NCI-H2196 (cell line): ENCODE measurements around the gene NAT14.

ENCODE experiments used
- DNase-seq: peaks from one replicate; lab custom pipeline; 2025; ENCODE audit not compliant: unreplicated experiment; lab: John Stamatoyannopoulos, UW

NAT14 gene

DNA sequence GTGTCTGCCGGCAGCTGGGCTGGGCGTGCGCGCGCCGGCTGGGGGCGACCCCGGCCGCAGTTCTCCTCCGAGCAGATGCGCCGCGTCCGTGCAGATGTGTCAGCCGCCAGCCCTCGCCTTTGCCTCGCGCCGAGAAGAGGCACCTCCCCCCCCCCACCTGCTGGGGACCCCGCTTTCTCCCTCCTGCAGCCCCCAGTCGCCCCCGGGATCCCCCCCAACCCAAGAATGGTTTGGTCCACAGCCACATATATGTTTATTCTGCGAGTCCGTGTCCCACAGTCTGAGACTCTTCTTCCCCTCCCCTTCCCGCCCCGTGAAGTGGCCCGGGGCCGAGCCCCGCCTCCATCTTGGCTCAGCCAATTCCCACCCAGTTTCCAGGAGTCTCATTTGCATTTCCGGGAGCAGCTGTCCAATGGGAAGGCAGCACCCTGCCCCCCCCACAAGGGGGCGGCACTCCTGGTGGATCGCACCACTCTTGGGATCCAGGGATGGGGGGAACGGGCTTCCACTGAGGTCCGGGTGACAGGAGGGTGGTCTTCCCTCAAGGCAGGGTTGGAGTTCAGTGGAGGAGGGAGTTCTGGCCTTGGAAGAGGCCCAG, 32.1 kb upstream of the NAT14 start:
- peak; percentile 95 for DNase-seq

DNA sequence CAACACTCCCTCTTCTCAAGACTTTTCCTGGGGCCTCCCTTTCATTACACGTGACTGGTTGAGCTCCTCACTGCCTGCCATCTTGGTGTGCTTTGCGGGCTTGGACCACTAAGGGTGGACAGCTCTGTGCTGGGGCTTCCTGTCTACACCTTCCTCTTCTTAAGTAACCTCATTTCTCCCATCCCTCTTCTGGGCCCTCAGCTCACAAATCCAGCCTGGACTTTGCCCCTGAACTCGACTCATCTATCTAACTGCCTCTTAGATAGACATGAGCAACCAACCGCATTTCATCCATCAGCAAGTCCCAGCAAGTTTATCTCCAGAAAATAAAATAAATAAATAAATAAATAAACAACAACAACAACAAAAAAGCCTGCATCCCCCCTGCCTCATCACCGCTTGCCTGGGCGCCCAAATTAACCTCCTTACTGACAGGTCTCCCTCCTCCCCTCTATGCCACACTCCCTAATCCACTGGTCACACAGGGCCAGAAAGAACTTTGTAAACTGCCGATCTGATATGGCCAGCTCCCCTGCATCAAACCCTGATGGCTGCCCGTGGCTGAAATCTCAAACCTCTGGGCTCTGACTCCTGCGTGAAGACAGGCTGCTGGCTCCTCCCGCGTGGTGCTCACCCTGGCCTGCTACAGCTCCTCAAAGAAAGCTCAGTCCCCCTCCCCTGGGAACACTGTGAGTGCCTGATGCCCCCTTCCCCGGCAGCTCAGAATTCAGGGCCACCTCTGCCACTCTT, 31.3 kb upstream of the NAT14 start:
- DNase-seq, result no peak

DNA sequence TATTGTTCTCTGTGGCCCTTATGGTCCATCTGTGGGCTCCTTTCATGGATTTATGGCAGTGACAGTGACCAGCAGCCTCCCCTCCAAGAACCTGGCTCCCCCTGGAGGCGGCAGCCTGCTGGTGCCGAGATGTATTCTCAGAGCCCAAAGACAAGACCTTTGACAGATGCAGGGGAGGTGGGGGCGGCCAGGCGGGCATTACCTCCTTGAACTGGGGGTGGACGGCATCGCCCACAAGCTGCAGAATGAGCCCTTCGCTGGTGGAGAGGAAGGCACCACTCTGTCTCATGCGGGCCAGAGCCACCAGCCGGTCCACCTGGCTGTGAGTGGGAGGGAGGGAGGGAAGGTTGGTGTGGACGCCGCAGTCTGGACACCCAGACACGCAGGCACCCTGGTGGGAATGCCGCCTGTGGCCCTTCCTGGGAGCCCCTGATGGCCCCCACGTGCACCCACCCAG, 30.2 kb upstream of the NAT14 start:
- peak; percentile 67 for DNase-seq

DNA sequence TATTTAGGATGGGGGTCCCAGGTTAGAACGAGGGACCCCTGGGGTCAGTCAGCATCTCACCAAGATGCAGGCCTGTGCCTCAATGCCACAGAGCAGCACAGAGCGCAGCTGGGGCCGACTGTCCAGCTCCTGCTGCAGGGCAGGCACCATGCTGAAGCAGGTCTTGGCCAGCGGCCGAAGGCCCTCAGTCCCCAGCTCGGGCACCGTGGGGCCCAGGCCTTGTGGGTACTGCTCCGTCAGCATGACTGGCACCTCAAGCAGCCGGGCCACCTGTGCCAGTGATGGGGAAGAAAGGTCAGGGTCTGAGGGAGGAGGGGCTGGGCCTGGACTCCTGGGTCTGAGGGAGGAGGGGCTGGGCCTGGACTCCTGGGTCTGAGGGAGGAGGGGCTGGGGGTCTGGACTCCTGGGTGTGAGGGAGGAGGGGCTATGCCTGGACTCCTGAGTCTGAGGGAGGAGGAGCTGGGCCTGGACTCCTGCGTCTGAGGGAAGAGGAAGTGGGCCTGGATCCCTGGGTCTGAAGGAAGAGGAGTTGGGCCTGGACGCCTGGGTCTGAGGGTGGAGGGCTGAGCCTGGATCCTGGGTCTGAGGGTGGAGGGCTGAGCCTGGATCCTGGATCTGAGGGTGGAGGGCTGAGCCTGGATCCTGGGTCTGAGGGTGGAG, 29.3 kb upstream of the NAT14 start:
- DNase-seq, result no peak

DNA sequence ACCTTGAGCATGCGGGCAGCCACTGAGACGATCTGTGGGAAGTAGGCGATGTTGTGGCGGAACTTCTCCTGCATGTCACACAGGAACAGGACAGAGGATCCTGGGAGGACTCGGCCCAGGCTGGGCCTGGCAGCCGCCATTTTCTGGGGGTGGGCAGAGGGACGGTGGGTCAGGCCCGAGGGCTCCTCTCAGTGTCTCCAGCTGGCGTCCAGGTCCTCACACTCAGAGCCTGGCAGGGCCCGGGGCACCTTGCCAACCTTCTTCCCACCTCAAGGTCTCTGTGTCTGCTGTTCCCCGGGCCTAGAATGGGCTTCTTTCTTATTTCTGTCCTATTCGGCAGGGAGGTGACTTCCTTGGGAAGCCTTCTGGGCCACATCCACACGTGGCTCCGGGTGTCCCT, 28.6 kb upstream of the NAT14 start:
- no peak for DNase-seq

DNA sequence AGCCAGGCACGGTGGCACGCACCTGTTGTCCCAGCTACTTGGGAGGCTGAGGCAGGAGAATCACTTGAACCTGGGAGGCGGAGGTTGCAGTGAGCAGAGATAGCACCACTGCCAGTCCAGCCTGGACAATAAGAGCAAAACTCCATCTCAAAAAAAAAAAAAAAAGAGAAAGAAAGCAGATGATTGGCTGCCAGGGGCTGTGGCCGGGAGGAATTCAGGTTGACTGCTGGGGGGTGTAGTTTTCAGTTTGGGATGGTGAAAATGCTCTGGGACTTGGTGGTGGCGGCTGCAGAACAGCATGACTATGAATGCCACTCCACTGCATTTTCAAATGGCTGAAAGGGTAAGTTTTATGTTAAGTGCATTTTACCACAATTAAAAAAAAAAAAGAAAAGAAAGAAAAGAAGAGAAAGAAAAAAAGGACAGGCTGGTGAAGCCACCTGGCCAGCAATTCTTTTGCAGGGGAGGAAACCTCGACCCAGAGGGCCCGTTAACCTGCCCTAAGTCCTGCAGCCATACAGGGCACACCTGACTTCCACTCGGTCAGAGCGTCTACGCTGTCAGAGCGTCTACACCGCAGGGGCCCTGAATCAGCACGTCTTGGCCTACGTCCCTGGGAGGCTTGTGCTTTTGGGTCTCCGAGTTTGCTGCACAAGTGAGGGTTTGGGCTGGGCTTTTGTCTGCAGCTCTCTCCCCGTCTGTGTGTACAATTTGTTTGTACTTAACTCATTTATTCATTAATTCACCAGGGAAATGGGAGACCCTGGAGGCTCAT, 27.1 kb upstream of the NAT14 start:
- no peak for DNase-seq

DNA sequence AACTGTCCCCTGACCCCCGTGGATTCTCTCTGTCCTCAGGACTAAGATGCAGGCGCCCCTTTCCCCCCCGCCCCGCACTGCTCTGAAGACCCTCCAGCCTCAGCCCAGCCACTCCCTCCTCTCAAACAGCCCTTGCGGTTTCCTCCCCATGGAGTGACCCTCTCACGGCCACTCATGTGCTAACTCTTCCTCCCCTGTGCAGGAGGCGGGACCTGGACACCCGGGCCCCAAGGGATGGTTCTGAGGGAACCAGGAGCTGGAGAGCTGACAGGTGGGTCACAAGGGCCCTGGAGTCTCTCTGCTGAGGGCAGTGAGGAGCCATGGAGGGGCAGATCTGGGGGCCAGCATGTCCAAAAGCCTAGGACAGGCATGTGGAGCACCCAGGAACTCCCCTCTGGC, 25.4 kb upstream of the NAT14 start:
- no peak for DNase-seq

DNA sequence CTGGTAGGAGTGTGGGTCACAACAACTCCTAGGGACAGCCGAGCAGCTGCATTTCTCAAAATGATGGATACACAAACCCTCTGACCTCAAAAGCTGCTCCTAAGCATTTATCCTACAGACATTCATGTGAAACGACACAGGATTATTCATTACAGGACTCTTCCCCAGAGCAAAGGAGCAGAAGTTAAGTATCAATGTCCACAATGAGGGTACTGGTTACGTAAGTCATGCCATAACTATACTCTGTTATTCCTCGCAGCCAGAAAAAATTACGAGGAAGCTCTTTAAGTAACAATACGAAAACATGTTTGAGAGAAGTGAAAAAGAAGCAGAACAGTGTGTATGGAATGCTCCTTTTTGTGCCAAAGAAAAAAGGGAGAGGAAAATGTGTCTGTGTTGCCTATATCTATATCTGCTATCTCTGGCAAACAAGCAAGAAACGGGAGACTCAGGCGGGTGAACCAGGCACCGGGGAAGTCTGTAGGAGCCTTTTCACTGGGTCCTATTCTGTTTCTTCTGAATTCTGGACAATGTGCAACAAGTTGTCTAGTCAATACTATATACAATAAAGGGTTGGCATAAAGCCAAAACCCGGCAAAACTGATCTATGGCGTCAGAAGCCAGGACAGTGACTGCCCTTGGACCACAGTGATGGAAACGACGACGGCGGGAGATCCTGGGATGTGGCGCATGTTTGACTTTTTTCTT, 24.9 kb upstream of the NAT14 start:
- DNase-seq, result no peak

DNA sequence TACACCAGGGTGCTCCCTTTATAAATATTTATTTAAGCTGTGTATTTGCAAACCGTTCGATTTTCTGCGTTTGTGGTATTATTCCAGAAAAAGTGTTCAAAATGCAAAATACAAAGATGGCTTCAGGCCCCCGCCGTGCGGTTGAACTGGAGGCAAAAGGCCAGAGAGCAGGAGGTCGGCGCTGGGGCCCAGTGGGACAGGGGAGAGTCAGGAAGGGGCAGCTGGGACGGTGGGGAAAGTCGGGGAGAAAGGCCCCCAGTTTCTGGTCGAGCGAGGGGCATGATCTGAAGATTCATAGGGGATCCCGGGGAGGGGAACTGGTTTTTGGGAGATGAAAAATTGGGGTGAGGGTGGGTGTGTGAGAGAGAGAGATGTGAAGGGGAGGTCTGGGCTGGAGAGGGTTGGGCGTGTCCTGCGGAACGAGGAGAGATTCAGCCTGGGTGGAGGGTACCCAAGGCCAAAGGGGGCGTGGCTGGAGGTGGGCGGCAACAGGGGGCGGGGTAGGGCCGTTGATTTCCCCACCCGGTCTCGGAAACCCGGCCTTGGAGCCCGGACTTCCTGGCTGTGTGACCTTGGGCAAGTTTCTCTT, 24.2 kb upstream of the NAT14 start:
- peak; percentile 63 for DNase-seq

DNA sequence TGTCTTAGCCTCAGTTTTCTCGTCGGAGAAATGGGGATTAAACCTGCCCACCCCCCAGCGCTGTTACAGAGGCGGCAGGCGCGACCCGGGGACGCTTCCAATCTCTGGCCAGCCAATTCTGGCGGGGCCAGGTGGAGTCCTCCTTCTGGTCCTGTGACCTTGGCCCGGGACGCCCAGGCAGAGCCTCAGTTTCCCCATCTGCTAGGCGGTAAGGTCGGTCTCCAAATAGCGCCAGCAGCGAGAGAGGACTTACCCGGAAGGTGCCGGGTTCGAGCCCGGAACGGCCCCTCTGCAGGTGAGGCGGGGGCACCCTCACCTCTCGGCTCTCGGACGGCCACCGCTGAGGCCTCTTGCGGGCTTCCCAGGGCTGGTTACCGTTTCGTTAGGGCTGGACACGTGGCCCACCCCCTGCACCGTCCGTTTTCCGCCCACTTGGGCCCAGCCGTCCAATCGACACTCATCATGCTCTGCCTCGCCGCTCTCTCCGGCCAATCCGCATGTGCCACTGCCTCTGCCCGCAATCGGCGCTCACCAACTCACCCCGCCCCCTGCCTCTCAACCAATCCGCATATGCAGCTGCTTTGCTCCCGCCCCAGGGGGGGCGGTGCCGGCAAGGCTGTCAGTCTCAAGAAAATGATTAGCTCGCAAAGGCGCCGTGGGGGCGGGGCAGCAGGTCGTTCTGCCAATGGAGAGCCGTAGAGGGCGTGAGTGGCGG, 23.6 kb upstream of the NAT14 start, which contains the start of gene ISOC2:
Gene ISOC2, minus strand, starts transcription at position 384 of the 715 bp plus-strand sequence. CDS start 5,156 bp downstream, outside the sequence.
- DNase-seq, result peak; percentile 99

DNA sequence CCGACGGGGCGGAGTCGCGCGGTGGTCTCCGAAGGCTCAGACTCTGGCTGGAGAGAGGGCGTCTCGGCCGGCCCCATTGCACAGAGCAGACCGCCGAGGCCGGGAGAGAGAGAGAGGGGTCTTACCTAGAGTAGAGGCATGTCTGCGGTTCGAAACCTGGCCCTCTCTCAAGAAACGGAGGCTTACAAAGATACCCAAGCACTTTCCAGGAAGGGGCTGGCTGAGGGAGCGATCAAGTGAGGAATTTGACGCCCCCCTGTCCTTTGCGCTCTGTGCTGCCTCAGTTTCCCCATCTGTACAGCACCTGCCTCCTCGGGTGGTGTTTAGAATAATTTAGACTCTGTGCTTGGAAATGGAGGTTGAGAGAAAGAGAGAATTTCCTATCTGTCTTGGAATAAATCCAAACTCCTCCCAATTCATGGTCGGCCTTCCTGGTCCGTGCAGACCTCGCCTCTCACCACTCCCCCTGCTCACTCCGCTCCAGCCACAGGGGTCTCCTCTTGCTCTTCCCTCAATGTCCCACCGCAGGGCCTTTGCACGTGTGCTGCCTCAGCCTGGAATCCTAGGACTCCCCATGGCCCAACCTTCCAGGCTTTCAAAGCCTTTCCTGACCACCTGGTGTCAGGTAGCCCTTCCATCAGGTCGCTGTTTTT, 22.9 kb upstream of the NAT14 start:
- DNase-seq, result peak; percentile 55

DNA sequence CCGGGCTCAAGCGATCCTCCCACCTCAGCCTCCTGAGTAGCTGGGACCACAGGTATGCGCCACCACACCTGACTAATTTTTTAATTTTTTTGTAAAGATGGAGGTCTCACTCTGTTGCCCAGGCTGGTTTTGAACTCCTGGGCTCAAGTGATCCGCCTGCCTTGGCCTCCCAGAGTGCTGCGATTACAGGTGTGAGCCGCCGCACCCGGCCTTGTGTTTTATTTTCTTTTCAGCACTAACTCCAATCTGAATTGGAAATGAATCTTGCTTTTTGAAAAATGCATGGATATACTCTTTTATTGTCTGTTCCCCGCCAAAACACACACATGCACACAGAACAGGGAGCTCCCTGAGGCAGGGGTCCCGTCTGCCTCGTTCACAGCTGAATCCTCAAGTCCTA, 22.3 kb upstream of the NAT14 start:
- DNase-seq, result no peak

DNA sequence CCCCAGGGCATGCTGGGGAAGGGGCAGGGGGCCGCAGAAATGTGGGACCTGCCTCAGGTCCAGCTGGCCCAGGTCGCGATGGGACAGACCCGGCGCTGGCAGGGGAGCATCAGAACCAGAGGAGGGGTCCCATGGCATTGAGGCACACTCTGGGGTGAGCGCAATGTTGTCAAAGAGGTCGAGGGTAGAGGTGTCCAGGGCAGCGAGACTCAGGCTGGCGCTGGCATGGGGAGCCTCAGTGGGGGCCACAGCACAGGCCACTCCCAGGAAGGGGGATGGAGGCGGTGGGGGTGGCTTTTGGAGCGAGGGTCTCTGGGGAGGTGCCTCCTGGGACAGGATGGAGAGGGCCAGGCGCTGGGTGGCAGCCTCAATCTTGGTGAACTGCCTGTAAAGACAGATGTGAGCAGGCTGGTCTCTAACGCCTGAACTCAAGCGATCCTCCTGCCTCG, 21.4 kb upstream of the NAT14 start:
- no peak for DNase-seq

DNA sequence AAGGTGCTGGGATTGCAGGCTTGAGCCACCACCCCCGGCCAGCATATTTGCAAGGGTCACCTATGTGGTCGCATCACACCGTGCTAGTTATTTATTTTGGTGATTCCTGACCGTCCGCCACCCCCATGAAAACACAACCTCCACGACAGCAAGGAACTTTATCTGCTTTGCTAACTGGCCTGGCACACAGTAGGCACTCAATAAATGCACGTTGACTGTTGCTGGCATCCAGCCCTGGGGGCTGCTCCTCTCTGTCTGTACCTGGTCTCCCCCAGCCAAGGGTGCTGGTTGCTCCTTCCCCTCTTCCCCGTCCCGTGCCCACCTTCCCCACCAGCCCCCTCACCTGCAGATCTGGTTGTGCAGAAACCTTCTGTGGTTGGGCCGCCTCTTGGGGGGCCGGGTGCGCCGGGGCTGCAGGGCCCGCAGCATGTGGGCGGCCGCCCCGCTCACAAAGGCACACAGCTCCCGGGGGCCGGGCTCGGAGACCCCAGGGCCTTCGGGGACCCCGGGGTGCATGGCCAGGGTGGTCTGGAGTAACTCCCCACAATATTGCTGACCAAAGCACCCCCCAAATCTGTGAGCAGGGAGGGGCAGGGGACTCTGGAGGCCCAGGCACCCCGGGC, 20.8 kb upstream of the NAT14 start:
- no peak for DNase-seq

DNA sequence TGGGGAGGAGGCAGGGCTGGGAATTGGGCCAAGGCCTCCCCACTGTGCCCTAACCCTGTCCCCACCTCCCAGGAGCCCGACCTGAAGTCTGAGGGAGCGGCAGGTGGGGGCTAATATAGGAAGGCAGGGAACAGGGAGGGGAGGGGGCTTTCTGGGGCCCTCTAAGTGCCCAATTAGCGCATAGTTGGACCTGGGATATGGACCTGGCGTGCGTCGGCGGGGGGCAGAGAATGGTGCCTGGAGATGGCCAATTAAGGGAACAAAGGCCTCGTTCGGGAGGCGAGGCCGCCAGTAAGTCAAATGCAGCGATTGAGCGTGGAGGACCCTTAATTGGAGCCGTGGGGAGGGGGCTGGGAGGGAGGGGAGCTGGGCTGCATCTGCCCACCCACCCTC, 20.3 kb upstream of the NAT14 start, which contains the start of gene C19orf85:
Gene C19orf85, minus strand, starts transcription at position 90 of the 393 bp plus-strand sequence. CDS start 197 bp downstream, outside the sequence.
- DNase-seq, result no peak

DNA sequence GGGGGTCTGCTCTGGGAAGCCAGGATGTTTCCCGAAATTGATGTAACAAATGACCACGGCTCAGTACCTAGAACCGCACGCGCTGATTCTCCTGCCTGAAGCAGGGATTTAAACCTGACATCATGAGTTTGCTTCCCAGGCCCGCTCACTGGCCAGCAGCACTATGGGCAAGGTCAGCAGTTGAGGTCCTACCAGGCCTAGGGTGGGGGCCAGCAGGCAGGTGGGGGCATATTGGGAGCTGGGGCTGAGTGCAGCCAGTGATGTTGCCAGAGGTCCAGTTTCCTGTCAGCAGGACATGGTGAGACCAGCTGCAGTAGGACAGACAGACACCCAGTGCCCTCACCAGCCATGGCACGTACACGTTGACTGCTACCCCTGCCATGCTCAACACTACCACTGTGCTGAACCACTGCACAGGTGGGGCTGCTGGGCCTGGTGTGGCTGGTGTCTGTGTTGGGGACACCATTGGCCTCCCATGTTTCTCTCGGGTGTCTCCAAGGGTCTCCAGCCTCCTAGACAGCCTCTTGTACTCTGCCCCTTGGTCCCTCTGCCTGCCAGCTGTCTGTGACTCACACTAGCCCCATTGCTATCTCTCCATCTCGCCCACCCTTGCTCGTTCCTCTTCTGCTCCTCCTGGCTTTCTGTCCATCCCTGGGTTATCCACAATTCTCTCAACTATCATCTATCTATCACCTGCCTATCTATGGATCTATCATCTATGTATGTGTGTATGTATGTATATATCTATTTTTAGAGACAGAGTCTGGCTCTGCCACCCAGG, 19.3 kb upstream of the NAT14 start:
- no peak for DNase-seq

DNA sequence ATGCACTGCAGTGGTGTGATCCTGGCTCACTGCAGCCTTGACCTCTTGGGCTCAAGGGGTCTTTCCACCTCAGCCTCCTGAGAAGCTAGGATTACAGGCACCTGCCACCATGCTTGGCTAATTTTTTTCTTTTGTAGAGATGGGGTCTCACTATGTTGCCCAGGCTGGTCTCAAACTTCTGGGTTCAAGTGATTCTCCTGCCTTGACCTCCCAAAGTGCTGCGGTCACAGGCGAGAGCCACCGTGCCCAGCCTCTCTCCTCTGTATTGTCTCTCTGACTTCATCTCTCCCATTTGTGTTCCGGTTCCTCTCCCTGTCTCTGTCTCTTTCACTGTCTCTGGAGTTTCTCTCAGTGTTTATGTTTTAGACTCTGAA, 18.8 kb upstream of the NAT14 start:
- DNase-seq, result no peak
